ENCODE measurements around the gene SECISBP2.

Gene SECISBP2

DNA sequence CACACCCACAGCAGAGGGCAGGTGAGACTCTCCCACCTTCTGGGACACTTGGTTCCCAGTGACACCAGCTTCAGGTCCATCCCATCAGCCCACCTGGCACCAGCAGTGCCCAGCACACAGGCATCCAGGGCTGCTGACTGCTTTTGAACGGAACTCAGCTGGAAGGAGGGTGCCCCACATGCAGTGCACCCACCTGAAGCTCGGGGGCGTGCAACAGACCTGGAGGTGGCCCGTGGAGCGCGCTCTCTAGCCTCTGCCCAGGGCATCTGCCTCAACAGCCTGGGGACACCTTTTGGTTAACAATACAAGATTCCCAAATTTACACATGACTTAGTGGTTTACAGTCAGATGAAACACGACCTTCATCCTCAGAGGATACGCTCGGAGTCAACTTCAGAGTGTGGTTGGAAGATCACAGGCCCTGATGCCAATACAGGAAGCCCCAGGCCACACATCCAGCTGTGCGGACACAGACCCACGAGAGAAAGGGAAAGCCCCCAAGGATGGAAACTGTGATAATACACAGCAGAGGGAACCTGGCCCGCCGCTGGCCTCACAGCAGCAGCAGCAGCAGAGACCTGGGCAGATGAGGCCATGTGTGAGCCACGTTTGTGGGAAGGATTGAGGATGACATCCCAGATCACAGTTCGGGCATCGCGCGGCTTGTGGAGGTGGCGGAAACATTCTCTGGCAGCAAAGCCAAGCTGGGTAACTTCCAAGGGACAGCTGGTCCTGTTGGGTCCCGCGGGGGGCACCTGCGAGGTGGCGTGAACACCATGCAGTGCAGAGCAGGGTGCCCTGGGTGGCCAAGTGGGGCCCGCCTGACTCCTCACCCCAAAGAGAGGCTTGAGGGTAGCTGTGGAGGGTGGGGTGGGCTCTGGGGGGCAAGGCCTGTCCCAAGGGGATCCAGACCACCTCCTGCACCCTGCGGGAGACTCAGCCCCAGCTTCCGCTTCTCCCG is 64.0 kb downstream of the SECISBP2 start:
- no peak for DNase-seq (ENCODE audit: low read depth)

DNA sequence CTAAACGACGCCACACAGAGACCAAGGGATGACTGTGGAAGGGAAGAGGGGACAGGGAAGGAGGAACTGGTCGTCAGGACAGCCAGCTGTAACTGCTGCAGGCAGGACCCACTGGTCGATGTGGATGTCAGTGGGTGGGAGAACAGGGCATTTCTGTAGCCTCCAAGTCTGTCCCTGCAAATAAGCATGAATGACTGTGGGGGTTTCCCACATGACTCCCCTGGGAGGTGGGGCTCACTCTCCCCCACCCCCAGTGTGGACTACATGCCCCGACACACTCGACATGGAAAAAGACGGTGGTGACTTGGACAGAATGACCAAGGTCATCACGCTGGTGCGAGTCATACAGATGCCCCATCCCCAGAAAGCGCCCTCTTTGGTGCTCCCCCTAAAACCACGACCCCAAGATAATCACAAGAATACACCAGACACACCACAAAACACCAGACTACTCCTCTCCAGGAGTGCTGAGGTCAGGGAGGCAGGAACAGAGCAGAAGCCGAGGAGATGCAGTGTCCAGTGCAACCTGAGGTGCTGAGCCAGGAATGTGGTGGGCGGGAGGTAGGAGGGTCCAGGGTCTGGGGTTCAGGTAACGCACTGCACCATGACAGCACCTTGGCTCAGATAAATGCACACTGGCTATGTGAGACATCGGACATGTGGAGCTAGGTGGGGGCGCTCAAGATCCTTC is 64.9 kb downstream of the SECISBP2 start:
- DNase-seq (ENCODE audit: low read depth): no peak

DNA sequence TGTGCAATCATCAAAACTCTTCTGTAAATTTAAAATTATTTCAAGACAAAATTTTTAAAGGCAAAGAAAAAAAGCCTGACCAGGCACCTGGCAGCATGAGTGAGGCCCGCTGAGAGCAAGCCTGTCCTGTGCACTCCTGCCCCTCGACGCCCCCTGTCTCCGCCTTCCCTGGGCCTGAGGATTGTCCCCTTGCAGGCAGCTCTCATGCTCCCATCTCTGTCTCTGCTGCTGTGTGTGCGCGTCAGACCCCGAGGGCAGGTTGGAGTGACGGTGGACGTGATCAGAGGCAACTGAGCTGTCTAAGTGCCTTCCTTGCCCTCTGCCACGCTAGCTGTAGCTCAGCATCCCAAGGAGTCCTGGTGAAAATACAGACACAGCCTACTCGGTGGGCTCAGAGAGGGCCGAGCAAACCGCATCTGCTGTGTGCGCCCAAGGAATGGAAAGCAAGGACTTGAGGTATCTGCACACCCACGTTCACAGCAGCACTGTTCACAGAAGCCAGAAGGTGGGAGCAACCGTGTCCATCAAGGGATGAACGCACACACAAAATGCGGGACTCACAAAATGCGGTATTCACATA is 65.5 kb downstream of the SECISBP2 start:
- no peak for DNase-seq (ENCODE audit: low read depth)

DNA sequence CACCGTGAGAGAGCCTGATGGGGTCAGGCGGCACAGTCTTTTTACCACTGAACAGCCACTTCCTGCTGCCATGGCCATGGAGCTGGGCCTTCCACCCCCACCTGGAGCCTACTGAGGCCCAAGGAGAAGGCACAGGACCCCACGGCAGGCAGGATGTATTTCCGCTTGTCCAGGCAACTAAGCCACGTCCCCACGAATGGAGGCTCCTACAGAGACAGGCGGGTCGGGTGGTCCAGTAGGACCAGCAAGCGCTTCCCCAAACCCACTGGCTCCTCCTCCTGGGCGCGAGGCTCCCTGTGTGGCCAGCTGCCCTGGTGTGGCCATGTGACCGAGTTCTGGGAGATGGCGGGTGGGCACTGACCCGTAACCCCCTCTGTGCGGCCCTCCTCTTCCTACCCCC is 66.5 kb downstream of the SECISBP2 start:
- no peak for DNase-seq (ENCODE audit: low read depth)

DNA sequence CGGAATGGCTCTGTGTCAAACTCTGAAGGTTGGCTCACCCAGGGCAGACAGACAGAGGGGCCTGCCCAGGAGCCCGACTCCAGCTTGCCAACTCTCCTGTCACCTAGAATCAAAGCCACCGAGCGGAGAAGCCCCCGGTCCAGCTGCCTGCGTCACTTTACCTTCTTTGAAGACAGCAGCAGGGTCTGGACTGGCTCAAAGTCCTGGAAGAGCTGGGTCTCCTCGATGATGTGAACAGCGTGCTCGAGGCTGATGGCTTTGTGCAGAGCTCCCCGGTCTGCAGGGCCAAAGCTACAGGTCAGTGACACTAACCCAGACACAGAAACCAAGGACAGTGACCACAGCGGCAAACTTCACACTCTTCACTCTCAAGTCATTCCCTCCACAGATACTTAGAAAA is 67.9 kb downstream of the SECISBP2 start:
- no peak for DNase-seq (ENCODE audit: low read depth)

DNA sequence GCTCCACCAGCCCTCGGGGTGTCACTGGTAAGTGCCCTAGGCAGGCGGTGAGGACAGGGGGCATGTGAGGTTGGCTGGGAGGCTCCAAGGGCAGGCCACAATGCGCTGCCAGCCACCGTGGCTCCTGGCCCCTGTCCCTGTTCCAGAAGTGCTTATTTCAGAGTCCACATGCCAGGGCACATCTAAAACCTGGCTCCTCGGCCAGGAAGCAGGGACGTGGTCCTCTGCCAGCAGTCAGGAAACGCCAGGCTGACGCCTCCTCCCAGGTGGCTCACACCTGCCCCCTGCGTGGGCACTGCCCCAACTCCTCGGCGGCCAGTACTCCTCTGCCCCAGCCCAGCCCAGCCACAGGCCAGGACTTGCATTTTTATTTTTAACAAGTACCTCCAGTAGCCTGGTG is 68.5 kb downstream of the SECISBP2 start:
- no peak for DNase-seq (ENCODE audit: low read depth)

DNA sequence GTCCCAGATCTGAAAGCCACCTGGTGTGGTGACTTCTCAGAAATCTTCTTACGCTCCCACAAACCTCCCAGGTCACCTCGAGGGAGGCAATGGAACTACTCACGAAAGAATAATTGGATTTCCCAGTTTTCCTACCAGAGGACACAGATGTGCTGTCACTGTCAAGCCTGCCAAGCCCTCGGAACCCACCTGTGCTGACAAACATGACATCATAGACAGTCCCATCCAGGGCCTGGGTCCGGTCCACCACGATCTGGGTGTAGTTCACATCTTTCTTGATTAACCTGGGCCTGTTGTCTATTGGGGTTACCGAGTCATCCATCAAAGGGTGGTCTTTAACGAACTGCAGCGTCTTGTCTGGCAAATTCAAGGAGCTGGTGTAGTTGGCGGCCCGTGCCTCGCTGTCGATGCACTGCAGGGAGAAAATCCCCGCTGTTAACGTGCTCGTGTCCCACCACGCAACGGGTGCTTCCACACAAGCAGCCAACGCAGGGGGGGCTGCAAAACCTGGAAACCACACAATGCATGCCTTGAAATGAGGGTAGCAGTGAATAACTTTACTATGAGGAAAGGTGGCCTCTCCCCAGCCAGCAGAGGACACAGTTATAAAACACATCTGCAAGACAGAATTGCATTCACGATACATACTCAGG is 69.0 kb downstream of the SECISBP2 start:
- DNase-seq (ENCODE audit: low read depth): no peak

DNA sequence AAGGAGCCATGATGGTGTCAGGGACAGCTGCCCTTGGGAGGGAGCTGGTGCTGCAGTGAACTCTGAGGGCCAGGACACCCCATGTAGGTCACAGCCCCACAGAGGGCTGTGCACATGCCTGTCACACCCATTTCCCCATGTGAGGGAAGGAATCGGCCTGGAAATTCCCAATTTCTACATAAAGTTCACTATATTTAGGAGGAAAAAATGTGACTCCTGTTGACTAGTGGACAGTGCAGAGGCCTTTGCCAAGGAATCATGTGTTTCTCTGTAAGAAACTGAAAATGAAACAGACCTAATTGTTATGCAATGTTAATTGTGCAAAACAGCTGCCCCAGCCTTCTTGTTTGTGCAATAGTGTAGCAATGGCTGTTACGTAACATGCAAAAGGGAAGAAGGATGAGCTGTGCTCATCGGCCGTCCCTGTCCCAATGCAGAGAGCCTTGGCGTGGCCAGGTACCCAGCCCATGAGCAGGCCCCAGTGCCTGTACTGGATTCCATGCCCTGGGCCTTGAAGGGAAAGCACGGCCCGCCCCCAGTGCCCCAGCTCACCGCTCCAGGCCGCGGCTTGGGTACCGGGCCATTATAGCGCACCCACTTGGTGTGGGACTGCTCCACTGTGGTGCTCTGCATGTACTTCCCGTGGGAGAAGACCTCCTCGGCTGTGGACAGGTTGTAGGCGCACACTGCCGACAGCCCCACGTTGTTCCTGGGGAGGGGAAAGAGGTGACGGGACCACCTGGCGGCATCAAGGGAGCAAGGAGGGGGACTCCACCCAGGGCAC is 70.0 kb downstream of the SECISBP2 start:
- peak; percentile 79 for DNase-seq (ENCODE audit: low read depth)

DNA sequence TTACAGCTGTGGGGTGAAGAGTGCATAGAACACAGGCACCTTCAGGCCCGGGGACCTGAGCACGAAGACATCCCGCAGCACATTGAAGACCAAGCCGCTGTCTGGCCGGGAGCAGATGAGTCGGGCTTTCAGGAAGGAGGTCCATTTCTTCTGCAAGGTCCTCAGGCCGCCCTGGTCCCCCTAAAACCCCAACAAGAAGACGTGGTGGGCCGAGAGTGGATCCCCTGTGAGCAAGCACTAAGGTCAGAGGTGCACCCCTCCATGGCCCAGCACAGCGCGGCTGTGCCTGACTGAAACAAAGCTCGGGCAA is 70.5 kb downstream of the SECISBP2 start:
- no peak for DNase-seq (ENCODE audit: low read depth)

DNA sequence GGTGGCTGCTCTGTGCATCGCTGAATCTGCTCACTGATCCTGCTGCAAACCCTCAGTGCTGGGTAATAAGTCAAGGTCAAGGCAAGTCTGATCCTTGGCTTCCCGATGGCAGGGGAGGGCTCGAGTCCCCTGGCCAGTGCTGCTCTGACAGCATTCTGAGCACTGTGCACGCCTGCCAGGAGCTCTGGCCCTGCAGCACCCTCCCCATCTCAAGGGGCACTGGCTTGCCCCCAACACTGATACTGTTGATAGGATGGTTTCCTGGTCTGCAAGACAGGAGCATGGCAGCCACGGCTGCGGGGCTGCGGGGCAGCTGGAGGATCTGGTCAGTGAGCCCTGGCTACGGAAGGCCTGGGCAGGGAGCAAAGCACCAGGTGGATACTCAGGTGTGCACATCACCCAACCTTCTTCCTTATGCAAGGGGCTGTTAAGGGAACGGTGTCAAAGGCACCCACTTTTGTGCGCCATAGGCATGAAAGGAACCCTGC is 71.8 kb downstream of the SECISBP2 start:
- no peak for DNase-seq (ENCODE audit: low read depth)

DNA sequence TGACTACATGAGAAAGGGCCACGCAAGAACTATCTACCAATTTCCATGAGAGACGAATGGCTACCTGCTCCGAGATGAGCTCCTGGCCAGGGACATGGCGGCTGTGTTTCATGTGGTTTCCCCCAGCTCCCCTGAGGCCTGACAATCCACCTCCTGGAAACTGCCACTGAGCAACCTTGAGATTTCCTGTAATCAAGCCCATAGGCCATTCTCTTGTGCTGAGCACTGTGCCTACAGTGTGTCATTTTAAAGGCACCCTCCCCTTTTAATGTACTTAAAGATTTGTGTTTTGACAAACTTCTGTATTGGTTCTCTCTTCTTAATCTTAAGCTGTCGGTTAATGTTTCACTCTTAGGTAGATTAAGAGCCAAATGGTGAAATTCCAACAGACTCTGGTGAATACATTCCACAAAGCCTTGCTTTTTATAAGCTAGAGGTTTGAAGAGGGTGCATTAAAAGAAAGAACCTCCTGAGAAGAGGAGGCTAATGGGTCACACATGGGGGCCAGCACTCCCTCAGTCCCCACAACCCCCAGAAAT is 72.3 kb downstream of the SECISBP2 start:
- no peak for DNase-seq (ENCODE audit: low read depth)

DNA sequence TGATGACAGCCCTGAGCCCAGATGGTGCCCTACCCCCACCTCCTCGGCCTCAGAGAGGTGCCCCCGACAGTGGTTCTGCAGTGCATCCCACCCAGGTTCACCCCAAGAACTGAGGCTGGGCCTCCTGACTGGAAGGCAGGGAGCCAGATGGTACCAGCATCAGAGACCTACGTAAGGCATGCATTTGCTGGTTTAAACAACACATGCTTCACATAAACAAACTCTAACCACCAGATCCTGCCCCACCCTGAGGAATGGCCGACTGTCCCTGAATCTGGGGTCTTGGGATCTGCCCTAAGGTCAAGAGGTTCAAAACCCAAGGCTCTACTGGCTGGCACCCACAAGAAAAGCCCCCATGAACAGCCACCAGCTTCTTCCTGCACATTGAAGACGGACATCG is 73.3 kb downstream of the SECISBP2 start:
- no peak for DNase-seq (ENCODE audit: low read depth)

DNA sequence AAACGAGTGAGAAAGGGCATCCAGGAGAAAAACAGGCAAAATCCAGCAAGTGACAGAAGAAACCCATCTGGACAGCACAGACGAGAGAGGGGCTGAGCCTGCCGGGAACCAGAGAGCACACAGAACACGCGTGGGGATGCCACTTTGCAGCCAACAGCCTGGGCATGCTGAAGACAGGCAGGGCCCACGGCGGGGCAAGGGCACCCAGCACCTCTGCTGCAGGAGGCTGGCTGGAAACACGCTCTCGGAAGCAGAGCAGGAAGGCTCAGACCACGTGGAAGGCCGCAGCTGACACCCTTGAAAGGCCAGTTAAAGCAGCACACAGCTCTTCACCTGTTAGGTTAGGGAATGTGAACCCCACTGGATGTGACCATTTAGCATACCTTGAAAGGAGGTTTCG is 76.1 kb downstream of the SECISBP2 start:
- DNase-seq (ENCODE audit: low read depth): no peak

DNA sequence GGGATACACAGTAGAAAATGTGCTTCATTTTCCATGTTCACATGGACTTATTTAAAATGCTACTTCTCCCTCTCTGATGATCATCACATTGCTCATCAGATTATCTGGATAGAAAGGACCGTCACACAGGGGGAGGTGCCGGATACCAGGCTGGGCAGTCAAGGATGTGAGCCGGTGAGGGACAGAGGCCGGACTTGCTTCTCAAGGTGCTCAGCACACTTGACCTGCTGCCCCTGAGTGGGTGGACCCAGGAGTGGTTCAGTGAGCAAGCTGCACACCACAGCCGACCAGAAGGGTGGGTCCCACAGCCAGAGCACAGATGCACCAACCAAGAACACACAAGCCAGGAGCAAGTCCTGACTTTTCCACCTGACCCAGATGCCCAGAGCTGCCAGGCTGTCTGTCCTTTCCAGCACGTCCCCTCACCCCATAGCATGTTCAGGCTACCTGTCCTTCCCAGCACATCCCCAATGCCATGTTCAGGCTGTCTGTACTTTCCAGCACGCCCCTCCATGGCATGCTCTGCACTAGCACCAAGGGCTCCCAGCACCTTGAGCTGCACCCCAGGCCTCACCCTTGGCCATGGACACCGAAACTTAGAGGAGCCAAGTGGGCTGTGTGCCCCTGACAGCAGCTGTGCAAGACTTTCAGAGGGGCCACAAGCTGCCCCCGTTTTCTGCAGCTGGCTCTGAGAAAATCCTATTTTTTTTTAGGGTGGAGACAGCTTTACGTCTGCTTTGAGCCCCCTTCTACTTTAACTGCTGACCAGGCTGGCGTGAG is 77.8 kb downstream of the SECISBP2 start:
- no peak for DNase-seq (ENCODE audit: low read depth)

DNA sequence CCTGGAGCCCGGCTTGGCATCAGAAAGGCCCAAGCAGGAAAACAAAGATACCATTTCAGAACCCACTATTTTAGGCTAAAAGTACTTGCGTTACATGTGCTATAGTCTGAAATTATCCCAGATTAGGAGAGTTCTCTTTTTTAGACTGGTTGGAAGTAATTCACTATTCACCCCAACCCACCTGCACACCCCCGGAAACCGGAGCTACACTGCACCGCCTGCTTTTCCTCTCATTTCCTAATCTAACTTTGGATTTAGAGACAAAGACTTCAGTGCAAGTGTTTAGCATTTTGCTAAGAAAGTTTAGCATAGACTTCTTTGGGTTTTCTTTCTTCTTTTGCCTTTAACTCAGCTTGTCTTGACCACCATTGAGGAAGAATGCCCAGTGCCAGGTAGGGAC is 79.2 kb downstream of the SECISBP2 start:
- DNase-seq (ENCODE audit: low read depth): no peak

DNA sequence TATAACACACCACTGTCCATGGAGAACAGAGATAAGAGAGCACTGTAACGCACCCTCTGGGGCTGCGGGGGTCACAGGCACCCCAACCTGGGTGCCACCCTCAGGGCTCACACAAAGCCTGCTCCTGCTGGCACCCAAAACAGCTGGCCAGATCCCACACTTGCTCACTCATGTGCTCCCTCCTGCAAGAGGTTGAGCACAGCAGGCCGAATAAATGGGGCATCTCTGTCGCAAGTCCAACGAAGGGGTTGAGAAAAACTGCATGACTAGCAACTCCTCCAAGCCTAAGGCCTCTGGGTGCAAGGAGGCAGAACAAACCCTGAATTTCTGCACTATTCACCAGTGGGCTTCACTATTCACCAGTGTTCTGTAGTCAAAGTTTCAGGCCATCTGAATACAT is 80.3 kb downstream of the SECISBP2 start:
- no peak for DNase-seq (ENCODE audit: low read depth)

DNA sequence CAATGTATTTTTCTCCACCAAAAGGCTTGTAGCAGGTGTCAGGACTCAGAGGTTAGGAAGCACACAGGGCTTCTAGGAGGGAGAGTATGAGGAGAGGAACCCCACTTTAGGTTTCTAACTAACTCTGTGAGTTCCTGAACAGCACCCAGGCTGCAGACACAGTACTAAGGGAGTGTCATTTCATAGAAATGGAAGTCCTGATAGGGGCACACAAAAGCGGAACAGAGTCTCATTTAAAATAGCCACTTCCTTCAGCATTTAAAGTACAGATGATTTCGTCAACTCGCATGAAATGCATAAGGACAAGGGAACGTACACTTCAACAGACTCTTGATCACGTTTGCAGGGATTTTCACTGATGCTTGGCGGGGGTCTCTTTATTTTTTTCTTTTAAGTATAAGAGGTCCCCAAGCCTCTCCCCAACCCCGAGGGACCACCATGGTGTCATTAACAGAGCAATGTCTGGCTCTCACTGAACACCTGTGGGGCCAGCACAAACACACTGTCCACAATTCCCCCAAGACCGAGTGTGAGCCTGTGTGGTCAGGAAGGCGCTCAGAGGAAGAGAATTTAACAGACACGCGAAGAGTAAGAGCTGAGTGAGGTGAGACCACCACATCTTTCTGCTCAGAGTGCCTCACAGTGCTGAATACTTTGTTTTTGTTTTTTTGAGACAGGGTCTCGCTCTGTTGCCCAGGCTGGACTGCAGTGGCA is 82.3 kb downstream of the SECISBP2 start:
- DNase-seq (ENCODE audit: low read depth): no peak

DNA sequence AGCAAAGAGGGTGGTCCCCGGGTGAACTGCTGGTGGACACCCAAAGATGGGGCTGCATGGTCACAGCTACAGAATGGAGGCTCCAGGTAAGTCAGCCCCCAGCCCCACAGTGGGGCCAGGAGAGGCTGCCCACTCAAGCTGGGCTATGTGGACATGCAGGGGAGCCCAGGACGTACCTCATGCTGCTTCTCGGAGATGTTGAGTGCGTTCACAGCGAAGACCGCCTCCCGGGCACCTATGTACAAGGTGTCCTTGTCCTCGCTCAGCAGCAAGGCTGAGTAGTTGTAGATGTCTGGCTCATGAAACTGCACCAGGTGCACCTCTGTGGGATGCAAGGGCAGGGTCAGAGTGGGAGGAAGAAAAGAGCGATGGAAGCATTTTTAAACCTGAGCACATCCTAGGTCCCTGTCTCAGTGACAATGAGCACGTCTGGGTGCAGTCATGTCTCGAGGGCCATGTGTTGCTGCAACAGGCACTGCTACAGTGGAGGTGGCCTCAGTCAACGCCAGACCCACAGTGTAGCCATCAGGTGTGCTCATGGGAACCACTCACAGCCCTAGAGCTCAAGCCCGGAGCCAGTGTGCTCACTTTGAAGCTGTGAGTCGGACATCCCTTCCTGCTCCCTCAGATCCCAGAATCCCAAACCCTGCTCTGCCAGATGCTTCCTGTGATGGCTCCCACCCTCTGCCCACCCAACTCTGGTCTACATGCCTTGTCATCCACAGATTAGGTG is 84.6 kb downstream of the SECISBP2 start:
- DNase-seq (ENCODE audit: low read depth): no peak

DNA sequence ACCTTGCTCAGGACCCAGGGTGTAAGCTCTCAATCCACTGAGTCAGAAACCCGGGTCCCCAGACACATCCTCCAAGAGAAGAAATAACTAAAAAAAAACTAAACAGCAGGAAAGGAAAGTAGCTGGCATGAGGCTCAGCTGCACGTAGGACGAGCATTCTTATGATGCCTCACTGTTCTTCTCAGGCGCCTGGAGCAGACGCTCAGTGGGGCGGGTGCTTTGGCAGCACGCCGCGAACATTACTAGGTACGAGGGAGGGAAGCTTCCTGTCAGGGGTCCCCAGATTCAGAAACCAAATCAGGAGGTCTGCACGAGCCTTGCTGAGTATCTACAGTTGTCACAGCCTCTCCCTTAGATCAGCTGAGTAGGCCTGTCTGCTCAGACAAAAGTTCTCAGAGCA is 85.8 kb downstream of the SECISBP2 start:
- no peak for DNase-seq (ENCODE audit: low read depth)
